ENCODE measurements around the gene DESI1. TPM values are rescaled to one million over a fixed set of nuclear protein-coding genes. Genes with fewer than 3 reads are reported as not detected.

DESI1 gene
- total RNA-seq, 1 experiment from 2014 or later, result 40.8 TPM

DNA sequence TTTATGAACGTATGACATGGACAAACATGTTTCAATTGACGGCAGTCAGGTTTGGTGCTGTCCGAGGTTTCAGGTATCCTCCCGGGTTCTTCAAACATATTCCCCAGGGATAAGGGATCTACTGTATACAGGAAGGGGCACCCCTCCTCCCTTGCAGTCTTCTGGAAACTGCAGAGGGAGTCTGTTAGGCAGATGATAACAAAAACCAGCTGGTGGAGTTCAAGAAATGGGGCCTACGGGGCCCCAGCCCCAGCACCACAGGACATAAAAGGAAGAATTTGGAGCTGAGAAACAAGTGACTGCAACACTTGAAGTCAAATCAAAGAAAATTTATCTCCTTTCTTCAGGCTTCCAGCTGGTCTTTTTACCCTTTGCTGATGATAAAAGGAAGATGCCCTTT is 35.7 kb upstream of the DESI1 start:
- Histone ChIP-seq H3K27ac (ENCODE audit: low read depth, low read length) (no peak overlapping the region), H3K9ac (ENCODE audit: low read length) (no peak overlapping the region), H3K79me2 (ENCODE audit: insufficient read depth, low read length) (peaks cover 66% of the 10 kb centered on the region), H3K4me3 (replicated peaks in 1 of 2; ENCODE audit: low read depth in 1 of 2, low read length in 2 of 2) (no peak overlapping the region), H3K27me3 (ENCODE audit: insufficient read depth, low read length) (no peaks in the 10 kb centered on the region), H3K4me1 (ENCODE audit: control insufficient read depth in 1 of 2, insufficient read depth in 2 of 2, low read length in 2 of 2) (no peaks in the 10 kb centered on the region), H3K36me3 (ENCODE audit: control insufficient read depth in 1 of 2, insufficient read depth in 2 of 2, low read length in 2 of 2) (peaks cover 72 to 84% of the 10 kb centered on the region in 2 experiments), H2AFZ (ENCODE audit: low read depth, low read length, poor library complexity, severe bottlenecking) (no peak overlapping the region), H3K4me2 (ENCODE audit: low read length) (no peak overlapping the region), H4K20me1 (ENCODE audit: insufficient read depth) (peaks cover 5% of the 10 kb centered on the region), H3K9me2 (ENCODE audit: insufficient read depth) (no peaks in the 10 kb centered on the region), H3K9me3 (ENCODE audit: control insufficient read depth in 1 of 2, insufficient read depth in 1 of 2, low read depth in 1 of 2, low read length in 2 of 2) (no peaks in the 10 kb centered on the region)
- ATAC-seq (no peak), DNase-seq (ENCODE audit: low read depth, low spot score) (no peak)
- TF ChIP-seq YY1 (IDR thresholded peaks at IDR 0.05; ENCODE audit: extremely low read depth, insufficient replicate concordance, low read depth, low read length), result no peak
- no peak for TF ChIP-seq SP1 (IDR thresholded peaks at IDR 0.05; ENCODE audit: low read depth)
- no peak for TF ChIP-seq FOSL1 (IDR thresholded peaks at IDR 0.05; ENCODE audit: low read depth)
- BruUV-seq (replicated peaks), result no TSS peak
- ChIA-PET RAD21 (ENCODE audit: low non-redundant PET in 1 of 2, low total read pairs in 2 of 2, uncharacterized antibody in 2 of 2, unreplicated experiment in 2 of 2) (no interaction called here), POLR2A (interaction anchor here (1.3 kb wide), 1 partner anchor 10 kb away, joined by 5 read pairs; no protein-coding TSS in a partner anchor), CTCF (interaction anchor here (1.9 kb wide), 1 partner anchor 10 kb away, joined by 8 read pairs; no protein-coding TSS in a partner anchor)
- intact Hi-C loops (cut with micrococcal nuclease), result no loop called here

DNA sequence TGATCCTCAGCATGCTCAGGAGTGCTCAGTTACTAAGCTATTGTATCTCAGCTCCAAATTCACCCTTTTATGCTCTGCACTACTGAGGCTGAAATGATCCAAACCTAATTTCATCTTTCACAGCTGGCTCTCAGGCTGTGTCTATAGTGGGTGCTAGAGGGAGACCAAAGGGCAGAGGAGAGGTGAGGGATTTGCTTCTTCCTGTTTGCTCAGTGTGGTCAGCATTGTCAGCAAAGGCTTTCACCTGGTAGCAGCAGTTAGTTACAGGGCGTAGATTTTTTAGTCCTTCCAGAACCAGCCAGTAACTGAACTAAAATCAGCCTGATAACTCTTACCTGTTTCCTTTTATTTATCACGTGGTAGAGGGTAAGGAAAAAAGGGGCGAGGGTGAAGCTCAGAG is 33.5 kb upstream of the DESI1 start:
- BruUV-seq (replicated peaks), result no TSS peak
- H3K27me3 ChIP-seq (ENCODE audit: insufficient read depth, low read length), result no peaks in the 10 kb centered on the region
- H3K79me2 ChIP-seq (ENCODE audit: insufficient read depth, low read length), result peaks cover 65% of the 10 kb centered on the region
- H3K27ac ChIP-seq (ENCODE audit: low read depth, low read length), result no peak overlapping the region
- intact Hi-C loops (cut with micrococcal nuclease), result no loop called here
- no peak overlapping the region for H3K4me2 ChIP-seq (ENCODE audit: low read length)
- no peak overlapping the region for H2AFZ ChIP-seq (ENCODE audit: low read depth, low read length, poor library complexity, severe bottlenecking)
- peaks cover 73 to 77% of the 10 kb centered on the region in 2 experiments for H3K36me3 ChIP-seq (ENCODE audit: control insufficient read depth in 1 of 2, insufficient read depth in 2 of 2, low read length in 2 of 2)
- no peak for TF ChIP-seq ELF1 (IDR thresholded peaks at IDR 0.05; ENCODE audit: borderline replicate concordance, low read depth)
- CTCF ChIA-PET, result interaction anchor here (0.6 to 2.0 kb wide), 2 partner anchors 13 to 78 kb away, joined by 3 to 11 read pairs; no protein-coding TSS in a partner anchor
- no peaks in the 10 kb centered on the region for H3K9me3 ChIP-seq (ENCODE audit: control insufficient read depth in 1 of 2, insufficient read depth in 1 of 2, low read depth in 1 of 2, low read length in 2 of 2)
- RAD21 ChIA-PET (ENCODE audit: low non-redundant PET in 1 of 2, low total read pairs in 2 of 2, uncharacterized antibody in 2 of 2, unreplicated experiment in 2 of 2), result no interaction called here
- no peaks in the 10 kb centered on the region for H3K4me1 ChIP-seq (ENCODE audit: control insufficient read depth in 1 of 2, insufficient read depth in 2 of 2, low read length in 2 of 2)
- H3K9ac ChIP-seq (ENCODE audit: low read length), result no peak overlapping the region
- peaks cover 9% of the 10 kb centered on the region for H4K20me1 ChIP-seq (ENCODE audit: insufficient read depth)
- POLR2A ChIA-PET, result no interaction called here
- ATAC-seq (no peak), DNase-seq (ENCODE audit: low read depth, low spot score) (no peak)
- no peak overlapping the region for H3K4me3 ChIP-seq (replicated peaks in 1 of 2; ENCODE audit: low read depth in 1 of 2, low read length in 2 of 2)
- no peaks in the 10 kb centered on the region for H3K9me2 ChIP-seq (ENCODE audit: insufficient read depth)

Measured in HCT116 (cell line).